HepG2 (cell line): Measurements from ENCODE around the gene ZMIZ1. TPM values are rescaled to one million over a fixed set of nuclear protein-coding genes. Genes with fewer than 3 reads are reported as not detected.

Experiments used
- GATA4 ChIP-seq: sonication (generic); IDR thresholded peaks from 2 replicates; pipeline ENCODE4 v1.6.1; 2016; ENCODE audit warnings: antibody characterized with exemption, low read depth, borderline replicate concordance
- HOXA9 ChIP-seq: sonication (generic); formaldehyde crosslinking; IDR thresholded peaks from 2 replicates; pipeline ENCODE4 v1.8.1; 2022; ENCODE audit warnings: missing genetic modification reagents, mild to moderate bottlenecking, moderate library complexity, borderline replicate concordance
- KMT2A ChIP-seq: sonication (generic); formaldehyde crosslinking; IDR thresholded peaks from 2 replicates; pipeline ENCODE4 v1.4.0; 2020; ENCODE audit warnings: missing genetic modification reagents
- MZF1 ChIP-seq: sonication (generic); formaldehyde crosslinking; IDR thresholded peaks from 2 replicates; pipeline ENCODE4 v1.8.1; 2023; ENCODE audit warnings: mild to moderate bottlenecking, missing genetic modification reagents, borderline replicate concordance
- NFKBIZ ChIP-seq: IDR thresholded peaks from 2 replicates; pipeline ENCODE4 v1.6.1; 2018; ENCODE audit warnings: missing genetic modification reagents, missing compliant biosample characterization
- ONECUT2 ChIP-seq: sonication (generic); formaldehyde crosslinking; IDR thresholded peaks from 2 replicates; pipeline ENCODE4 v1.4.0; 2020; ENCODE audit warnings: missing genetic modification reagents
- PHB2 ChIP-seq: fragments of 450-650 bp; IDR thresholded peaks from 2 replicates; pipeline ENCODE4 v1.6.1; 2018; ENCODE audit not compliant: partially characterized antibody
- PHF8 ChIP-seq: sonication (generic); formaldehyde crosslinking; IDR thresholded peaks from 2 replicates; pipeline ENCODE4 v1.5.0; 2020; ENCODE audit warnings: missing genetic modification reagents
- RXRA ChIP-seq: sonication (generic); formaldehyde crosslinking; IDR thresholded peaks from 2 replicates; pipeline ENCODE4 v1.5.1; 2020; ENCODE audit warnings: missing genetic modification reagents
- SETDB1 ChIP-seq: sonication (generic); formaldehyde crosslinking; IDR thresholded peaks from 2 replicates; pipeline ENCODE4 v1.5.1; 2020; ENCODE audit warnings: missing genetic modification reagents, mild to moderate bottlenecking, borderline replicate concordance
- SRY ChIP-seq: sonication (generic); formaldehyde crosslinking; IDR thresholded peaks from 2 replicates; pipeline ENCODE4 v1.8.0; 2022; ENCODE audit warnings: mild to moderate bottlenecking, missing genetic modification reagents
- ZNF12 ChIP-seq: sonication (generic); formaldehyde crosslinking; IDR thresholded peaks from 2 replicates; pipeline ENCODE4 v1.5.0; 2020; ENCODE audit warnings: missing genetic modification reagents
- ZNF317 ChIP-seq: sonication (generic); formaldehyde crosslinking; IDR thresholded peaks from 2 replicates; pipeline ENCODE4 v1.5.0; 2020; ENCODE audit warnings: mild to moderate bottlenecking, missing genetic modification reagents
- ZNF329 ChIP-seq: sonication (generic); formaldehyde crosslinking; IDR thresholded peaks from 2 replicates; pipeline ENCODE4 v1.9.0; 2021; ENCODE audit warnings: low read depth, mild to moderate bottlenecking, missing genetic modification reagents
- ZNF33A ChIP-seq: sonication (generic); formaldehyde crosslinking; IDR thresholded peaks from 2 replicates; pipeline ENCODE4 v1.5.1; 2020; ENCODE audit warnings: missing genetic modification reagents, mild to moderate bottlenecking, moderate library complexity, borderline replicate concordance
- ZNF501 ChIP-seq: sonication (generic); formaldehyde crosslinking; IDR thresholded peaks from 2 replicates; pipeline ENCODE4 v1.5.1; 2020; ENCODE audit warnings: mild to moderate bottlenecking, moderate library complexity, missing genetic modification reagents
- ZNF878 ChIP-seq: sonication (generic); formaldehyde crosslinking; IDR thresholded peaks from 2 replicates; pipeline ENCODE4 v1.8.1; 2023; ENCODE audit warnings: mild to moderate bottlenecking, missing genetic modification reagents, moderate library complexity
- polyA plus RNA-seq, 8 experiments: library from polyadenylated mRNA; depleted of rRNA in 3 of 8; stranded (reverse) in 7 of 8; unstranded in 1 of 8; fragments of >200 nt; fragmentation: Illumina TruSeq in 4 of 8; extraction: Trizol in 4 of 8; gene quantifications; 2 replicates each; pipeline versions ENCODE4 v1.2.1 to v1.2.3, GENCODE V29; 2011 to 2016; ENCODE audit warnings: low read depth in 4 of 8, missing spikeins in 1 of 8, mixed read lengths in 1 of 8; ENCODE audit not compliant: insufficient read depth in 1 of 8
- total RNA-seq, 5 experiments: library from RNA; depleted of rRNA; stranded (reverse); fragments of >200 nt; fragmentation: Illumina TruSeq; extraction: Trizol; gene quantifications; 2 replicates each; pipeline ENCODE4 v1.2.3, GENCODE V29; 2016; ENCODE audit warnings: low read depth in 1 of 5
- TF ChIP-seq, protein P1 (sequence below): sonication (generic); formaldehyde crosslinking; IDR thresholded peaks from 2 replicates; pipeline ENCODE4 v1.4.0; 2020; ENCODE audit warnings: missing genetic modification reagents, borderline replicate concordance
- TF ChIP-seq, protein P2 (sequence below): sonication (generic); formaldehyde crosslinking; IDR thresholded peaks from 2 replicates; pipeline ENCODE4 v1.8.0; 2022; ENCODE audit warnings: missing genetic modification reagents, mild to moderate bottlenecking, moderate library complexity, borderline replicate concordance
- TF ChIP-seq, protein P3 (sequence below), 2 experiments: sonication (generic) in 1 of 2; formaldehyde crosslinking in 1 of 2; IDR thresholded peaks; 2 replicates each; pipeline versions ENCODE4 v1.5.1 to v1.6.1; 2011 to 2020; ENCODE audit warnings: borderline replicate concordance in 1 of 2, low read depth in 1 of 2, low read length in 1 of 2, mild to moderate bottlenecking in 1 of 2, missing genetic modification reagents in 1 of 2, moderate library complexity in 1 of 2

ZMIZ1 gene
- total and polyA plus RNA-seq, 2 of the 13 experiments (the other 11 are each of a cell fraction or from before 2014, with no cell fraction given), result 5.3 to 10.2 TPM

DNA sequence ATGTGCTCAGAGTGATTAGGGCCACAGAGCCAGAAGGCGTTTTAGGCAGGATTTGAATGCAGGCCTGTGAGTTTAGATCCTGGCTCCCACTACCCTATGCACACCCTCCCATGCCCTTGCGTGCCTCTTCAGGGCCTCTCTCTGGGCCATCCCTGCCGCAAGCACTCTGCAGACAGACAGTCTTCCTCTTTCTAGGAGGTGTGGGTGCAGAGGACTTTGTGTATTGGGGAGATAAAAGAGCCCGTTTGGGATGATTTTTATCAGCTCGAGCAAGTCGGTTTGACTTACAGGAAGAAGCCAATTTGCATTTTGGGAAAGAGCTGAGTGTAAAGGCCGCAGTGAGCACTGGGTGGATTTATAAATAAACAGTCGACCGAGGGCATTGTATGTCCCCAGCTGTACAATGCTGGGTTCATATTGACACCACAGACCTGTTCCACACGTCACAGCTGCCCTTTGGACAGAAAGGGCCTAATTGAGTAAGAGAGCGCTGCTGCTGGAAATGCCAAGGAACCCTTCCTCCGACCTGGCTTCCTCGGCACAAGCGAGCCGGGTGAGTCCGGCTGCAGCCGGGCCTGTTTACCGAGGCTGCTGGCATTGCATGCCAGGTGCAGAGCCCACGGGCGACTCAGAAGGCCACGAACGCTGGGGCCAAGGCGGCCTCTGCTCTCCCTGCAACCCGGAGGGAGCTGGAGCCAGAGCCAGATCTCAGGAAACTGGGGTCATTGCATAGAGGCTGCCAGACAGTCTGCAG, 25.1 kb downstream of the ZMIZ1 start (continued):
- TF ChIP-seq, protein P1, sequence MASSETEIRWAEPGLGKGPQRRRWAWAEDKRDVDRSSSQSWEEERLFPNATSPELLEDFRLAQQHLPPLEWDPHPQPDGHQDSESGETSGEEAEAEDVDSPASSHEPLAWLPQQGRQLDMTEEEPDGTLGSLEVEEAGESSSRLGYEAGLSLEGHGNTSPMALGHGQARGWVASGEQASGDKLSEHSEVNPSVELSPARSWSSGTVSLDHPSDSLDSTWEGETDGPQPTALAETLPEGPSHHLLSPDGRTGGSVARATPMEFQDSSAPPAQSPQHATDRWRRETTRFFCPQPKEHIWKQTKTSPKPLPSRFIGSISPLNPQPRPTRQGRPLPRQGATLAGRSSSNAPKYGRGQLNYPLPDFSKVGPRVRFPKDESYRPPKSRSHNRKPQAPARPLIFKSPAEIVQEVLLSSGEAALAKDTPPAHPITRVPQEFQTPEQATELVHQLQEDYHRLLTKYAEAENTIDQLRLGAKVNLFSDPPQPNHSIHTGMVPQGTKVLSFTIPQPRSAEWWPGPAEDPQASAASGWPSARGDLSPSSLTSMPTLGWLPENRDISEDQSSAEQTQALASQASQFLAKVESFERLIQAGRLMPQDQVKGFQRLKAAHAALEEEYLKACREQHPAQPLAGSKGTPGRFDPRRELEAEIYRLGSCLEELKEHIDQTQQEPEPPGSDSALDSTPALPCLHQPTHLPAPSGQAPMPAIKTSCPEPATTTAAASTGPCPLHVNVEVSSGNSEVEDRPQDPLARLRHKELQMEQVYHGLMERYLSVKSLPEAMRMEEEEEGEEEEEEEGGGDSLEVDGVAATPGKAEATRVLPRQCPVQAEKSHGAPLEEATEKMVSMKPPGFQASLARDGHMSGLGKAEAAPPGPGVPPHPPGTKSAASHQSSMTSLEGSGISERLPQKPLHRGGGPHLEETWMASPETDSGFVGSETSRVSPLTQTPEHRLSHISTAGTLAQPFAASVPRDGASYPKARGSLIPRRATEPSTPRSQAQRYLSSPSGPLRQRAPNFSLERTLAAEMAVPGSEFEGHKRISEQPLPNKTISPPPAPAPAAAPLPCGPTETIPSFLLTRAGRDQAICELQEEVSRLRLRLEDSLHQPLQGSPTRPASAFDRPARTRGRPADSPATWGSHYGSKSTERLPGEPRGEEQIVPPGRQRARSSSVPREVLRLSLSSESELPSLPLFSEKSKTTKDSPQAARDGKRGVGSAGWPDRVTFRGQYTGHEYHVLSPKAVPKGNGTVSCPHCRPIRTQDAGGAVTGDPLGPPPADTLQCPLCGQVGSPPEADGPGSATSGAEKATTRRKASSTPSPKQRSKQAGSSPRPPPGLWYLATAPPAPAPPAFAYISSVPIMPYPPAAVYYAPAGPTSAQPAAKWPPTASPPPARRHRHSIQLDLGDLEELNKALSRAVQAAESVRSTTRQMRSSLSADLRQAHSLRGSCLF (CRISPR knock-in tag), result no peak
- TF ChIP-seq ZNF33A (CRISPR knock-in tag) (no peak), GATA4 (peak; percentile 76; the same call in 1 of the 2 replicates), ZNF329 (CRISPR knock-in tag) (no peak), HOXA9 (CRISPR knock-in tag) (no peak), PHB2 (no peak), ZNF317 (CRISPR knock-in tag) (peak; percentile 76), KMT2A (CRISPR knock-in tag) (peak; percentile 69; the same call in 1 of the 2 replicates), MZF1 (CRISPR knock-in tag) (no peak), SRY (no peak), ONECUT2 (no peak), ZNF878 (CRISPR knock-in tag) (0 out of 2 replicates have a peak, but pooled peaks have one; percentile 34), RXRA (CRISPR knock-in tag) (peak; percentile 83), NFKBIZ (CRISPR knock-in tag) (peak; percentile 94), ZNF12 (CRISPR knock-in tag) (no peak), SETDB1 (no peak), ZNF501 (CRISPR knock-in tag) (peak; percentile 75), PHF8 (peak; percentile 52)
- TF ChIP-seq, protein P2, sequence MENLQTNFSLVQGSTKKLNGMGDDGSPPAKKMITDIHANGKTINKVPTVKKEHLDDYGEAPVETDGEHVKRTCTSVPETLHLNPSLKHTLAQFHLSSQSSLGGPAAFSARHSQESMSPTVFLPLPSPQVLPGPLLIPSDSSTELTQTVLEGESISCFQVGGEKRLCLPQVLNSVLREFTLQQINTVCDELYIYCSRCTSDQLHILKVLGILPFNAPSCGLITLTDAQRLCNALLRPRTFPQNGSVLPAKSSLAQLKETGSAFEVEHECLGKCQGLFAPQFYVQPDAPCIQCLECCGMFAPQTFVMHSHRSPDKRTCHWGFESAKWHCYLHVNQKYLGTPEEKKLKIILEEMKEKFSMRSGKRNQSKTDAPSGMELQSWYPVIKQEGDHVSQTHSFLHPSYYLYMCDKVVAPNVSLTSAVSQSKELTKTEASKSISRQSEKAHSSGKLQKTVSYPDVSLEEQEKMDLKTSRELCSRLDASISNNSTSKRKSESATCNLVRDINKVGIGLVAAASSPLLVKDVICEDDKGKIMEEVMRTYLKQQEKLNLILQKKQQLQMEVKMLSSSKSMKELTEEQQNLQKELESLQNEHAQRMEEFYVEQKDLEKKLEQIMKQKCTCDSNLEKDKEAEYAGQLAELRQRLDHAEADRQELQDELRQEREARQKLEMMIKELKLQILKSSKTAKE (CRISPR knock-in tag), result peak; percentile 86
- TF ChIP-seq, protein P3, sequence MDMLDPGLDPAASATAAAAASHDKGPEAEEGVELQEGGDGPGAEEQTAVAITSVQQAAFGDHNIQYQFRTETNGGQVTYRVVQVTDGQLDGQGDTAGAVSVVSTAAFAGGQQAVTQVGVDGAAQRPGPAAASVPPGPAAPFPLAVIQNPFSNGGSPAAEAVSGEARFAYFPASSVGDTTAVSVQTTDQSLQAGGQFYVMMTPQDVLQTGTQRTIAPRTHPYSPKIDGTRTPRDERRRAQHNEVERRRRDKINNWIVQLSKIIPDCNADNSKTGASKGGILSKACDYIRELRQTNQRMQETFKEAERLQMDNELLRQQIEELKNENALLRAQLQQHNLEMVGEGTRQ (IDR thresholded peaks at IDR 0.05; ENCODE audit: low read depth, low read length), result no peak
- TF ChIP-seq, protein P3 (CRISPR knock-in tag; IDR thresholded peaks at IDR 0.05; ENCODE audit: borderline replicate concordance), result no peak
